Fibroblast of peridontal ligament (primary cell): ENCODE results near the gene HBZ.
"Not testable (repeated sequence)": the region's sequence is repeated elsewhere in the genome, so short reads cannot be mapped to it uniquely, and the experiment has no call there.

Experiments used
- DNase-seq: peaks from one replicate; pipeline ENCODE4 v3.0.0-alpha.2; 2010; ENCODE audit errors: extremely low read depth

The HBZ gene

GRCh38 chr16:152141-153128 is at the start of gene HBZ:
TSS of gene HBZ (plus strand) at chr16:152644. CDS start at chr16:152910, 266 bp downstream.
- DNase-seq: no peak

GRCh38 chr16:104355-104754 is 48.1 kb upstream of the HBZ start:
- DNase-seq: no peak

- DNase-seq: no peak
Measured at GRCh38 chr16:104928-105327, 47.5 kb upstream of the HBZ start.

- DNase-seq: no peak
Measured at GRCh38 chr16:105521-105920, 46.9 kb upstream of the HBZ start.

GRCh38 chr16:106623-107324 is 45.7 kb upstream of the HBZ start:
- peak; percentile 88 for DNase-seq

GRCh38 chr16:112153-112840 is 40.1 kb upstream of the HBZ start:
- DNase-seq: no peak

GRCh38 chr16:114327-114726 is 38.1 kb upstream of the HBZ start:
- no peak for DNase-seq

GRCh38 chr16:116015-116414 is 36.4 kb upstream of the HBZ start:
- DNase-seq: no peak

- DNase-seq: peak; percentile 19
Measured at GRCh38 chr16:117379-118365, 34.8 kb upstream of the HBZ start.

- DNase-seq: no peak
Measured at GRCh38 chr16:118857-119256, 33.6 kb upstream of the HBZ start.

- no peak for DNase-seq
Measured at GRCh38 chr16:119295-119694, 33.1 kb upstream of the HBZ start.

GRCh38 chr16:119835-120491 is 32.5 kb upstream of the HBZ start:
- no peak for DNase-seq

GRCh38 chr16:120756-121155 is 31.7 kb upstream of the HBZ start:
- no peak for DNase-seq

- DNase-seq: no peak
Measured at GRCh38 chr16:122361-122760, 30.1 kb upstream of the HBZ start.

- not testable (repeated sequence) for DNase-seq
Measured at GRCh38 chr16:123558-124350, 28.7 kb upstream of the HBZ start.

GRCh38 chr16:125011-125410 is 27.4 kb upstream of the HBZ start:
- DNase-seq: no peak

- DNase-seq: no peak
Measured at GRCh38 chr16:129075-129474, 23.4 kb upstream of the HBZ start.

GRCh38 chr16:130533-131173 is 21.8 kb upstream of the HBZ start:
- no peak for DNase-seq

- DNase-seq: no peak
Measured at GRCh38 chr16:132120-132519, 20.3 kb upstream of the HBZ start.
